HL-60 (cell line): ENCODE measurements around the gene MALRD1.

Source experiments
- CTCF ChIP-seq: IDR thresholded peaks from one replicate; pipeline ENCODE4 v1.5.1; 2011; ENCODE audit warnings: low read length, control low read depth, inconsistent platforms; ENCODE audit not compliant: insufficient read depth
- REST ChIP-seq: IDR thresholded peaks from 2 replicates; pipeline ENCODE4 v1.6.1; 2012; ENCODE audit warnings: low read depth; ENCODE audit not compliant: insufficient replicate concordance

- no peak for TF ChIP-seq CTCF
- TF ChIP-seq REST = no peak
These were observed 580.4 kb downstream of the MALRD1 start for GRCh38 chr10:19628767-19629560.
